DLD1 (cell line): Measurements from ENCODE around the gene DPP3.
"Not testable (repeated sequence)": the region's sequence is repeated elsewhere in the genome, so short reads cannot be mapped to it uniquely, and the experiment has no call there.

Experiments used
- in situ Hi-C: cut with HindIII; loops from 2 replicates; pipeline ENCODE4 v1.10.0; 2017; ENCODE audit warnings: low sequenced_read_pairs

The DPP3 gene

GRCh38 chr11:66529069-66529468 lies 48.8 kb downstream of the DPP3 start:
- in situ Hi-C loops: no loop called here

GRCh38 chr11:66529655-66530054 lies 49.4 kb downstream of the DPP3 start:
- in situ Hi-C loops: no loop called here

GRCh38 chr11:66530927-66531709 lies 50.9 kb downstream of the DPP3 start:
- in situ Hi-C loops: no loop called here

- in situ Hi-C loops: no loop called here
These were observed 51.6 kb downstream of the DPP3 start for GRCh38 chr11:66531841-66532240.

- in situ Hi-C loops: no loop called here
These were observed 52.5 kb downstream of the DPP3 start for GRCh38 chr11:66532784-66533183.

- in situ Hi-C loops: no loop called here
These were observed 59.1 kb downstream of the DPP3 start for GRCh38 chr11:66539170-66539869.

- in situ Hi-C loops: no loop called here
These were observed 59.6 kb downstream of the DPP3 start for GRCh38 chr11:66539870-66540213.

- in situ Hi-C loops: not testable (repeated sequence)
These were observed 60.4 kb downstream of the DPP3 start for GRCh38 chr11:66540598-66540997.

- in situ Hi-C loops: no loop called here
These were observed 61.7 kb downstream of the DPP3 start for GRCh38 chr11:66541892-66542291.

- in situ Hi-C loops: no loop called here
These were observed 62.1 kb downstream of the DPP3 start for GRCh38 chr11:66542362-66542761.

- in situ Hi-C loops: no loop called here
These were observed 63.3 kb downstream of the DPP3 start for GRCh38 chr11:66543263-66544107.

GRCh38 chr11:66544952-66545351 lies 64.7 kb downstream of the DPP3 start:
- in situ Hi-C loops: not testable (repeated sequence)

GRCh38 chr11:66545701-66546367 lies 65.6 kb downstream of the DPP3 start, which contains the start of gene ZDHHC24:
ZDHHC24 (minus strand) TSS chr11:66546048; CDS start chr11:66546003, 45 bp downstream.
- in situ Hi-C loops: no loop called here

- in situ Hi-C loops: no loop called here
These were observed 66.2 kb downstream of the DPP3 start, which contains the start of gene ACTN3 for GRCh38 chr11:66546368-66546965. ACTN3 (plus strand) TSS chr11:66546903; CDS start chr11:66546938, 35 bp downstream.

- in situ Hi-C loops: no loop called here
These were observed 66.9 kb downstream of the DPP3 start for GRCh38 chr11:66546966-66547661.

- in situ Hi-C loops: no loop called here
These were observed 67.4 kb downstream of the DPP3 start for GRCh38 chr11:66547662-66548009.

GRCh38 chr11:66548041-66548440 lies 67.8 kb downstream of the DPP3 start:
- in situ Hi-C loops: no loop called here

- in situ Hi-C loops: no loop called here
These were observed 68.8 kb downstream of the DPP3 start for GRCh38 chr11:66548774-66549630.

GRCh38 chr11:66549696-66550095 lies 69.5 kb downstream of the DPP3 start:
- in situ Hi-C loops: no loop called here
